ENCODE measurements around the gene MOGAT2. TPM values are rescaled to one million over a fixed set of nuclear protein-coding genes. Genes with fewer than 3 reads are reported as not detected.

MOGAT2 gene
- total and polyA plus RNA-seq, 2 of the 4 experiments (the other 2 are of a cell fraction): not detected

DNA sequence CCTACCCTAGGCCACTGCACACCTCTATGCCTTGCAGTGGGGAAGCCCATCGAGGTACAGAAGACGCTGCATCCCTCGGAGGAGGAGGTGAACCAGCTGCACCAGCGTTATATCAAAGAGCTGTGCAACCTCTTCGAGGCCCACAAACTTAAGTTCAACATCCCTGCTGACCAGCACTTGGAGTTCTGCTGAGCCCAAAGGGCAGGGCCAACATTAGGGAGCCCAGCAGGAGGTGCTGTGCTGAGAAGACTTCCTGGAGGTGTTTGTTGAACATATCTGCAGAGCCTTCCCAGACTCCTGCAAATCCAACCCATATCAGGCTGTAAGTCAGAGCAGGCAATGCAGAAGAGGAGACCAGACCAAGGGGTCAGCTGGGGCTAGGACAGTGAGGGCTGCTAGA lies 13.5 kb downstream of the MOGAT2 start:
- Histone ChIP-seq H2AK5ac (ENCODE audit: low read depth, low read length) (no peak overlapping the region), H3K56ac (ENCODE audit: extremely low read depth, insufficient read depth, low read length) (no peak overlapping the region), H3K9me1 (ENCODE audit: insufficient read depth, low read length) (no peaks in the 10 kb centered on the region), H2AK9ac (replicated peaks; ENCODE audit: low read depth, low read length, poor library complexity) (no peak overlapping the region), H3K4me3 (ENCODE audit: insufficient read depth, low read depth, low read length) (no peak overlapping the region), H2BK15ac (ENCODE audit: low read depth, low read length) (no peak overlapping the region), H3K27ac (ENCODE audit: insufficient read depth, low read length) (no peak overlapping the region), H2AFZ (replicated peaks; ENCODE audit: low read length, poor library complexity) (no peak overlapping the region), H2BK20ac (ENCODE audit: low read depth, low read length) (no peak overlapping the region), H3K18ac (ENCODE audit: low read depth, low read length) (no peak overlapping the region), H3K4me1 (ENCODE audit: control insufficient read depth, insufficient read depth, low read length) (no peaks in the 10 kb centered on the region), H3K4me2 (ENCODE audit: low read depth, low read length) (no peak overlapping the region), H2BK120ac (ENCODE audit: low read depth, low read length) (no peak overlapping the region), H3K9ac (ENCODE audit: low read depth, low read length) (no peak overlapping the region), H4K20me1 (ENCODE audit: insufficient read depth, low read length) (no peaks in the 10 kb centered on the region), H2BK5ac (ENCODE audit: low read depth, low read length, poor library complexity, severe bottlenecking) (no peak overlapping the region), H3K27me3 (ENCODE audit: control insufficient read depth, insufficient read depth, low read length) (peaks cover 63% of the 10 kb centered on the region), H3K9me3 (ENCODE audit: control insufficient read depth, insufficient read depth, low read length) (peaks cover 2% of the 10 kb centered on the region; the same call in 1 of the 2 replicates), H3K4ac (ENCODE audit: low read depth, low read length) (no peak overlapping the region), H4K8ac (ENCODE audit: low read depth in 2 of 2, low read length in 2 of 2) (no peak overlapping the region), H4K91ac (ENCODE audit: insufficient read depth, low read depth, low read length) (no peak overlapping the region), H4K5ac (ENCODE audit: low read depth, low read length) (no peak overlapping the region), H3K23ac (ENCODE audit: low read depth, low read length) (no peak overlapping the region), H3K79me1 (ENCODE audit: low read depth in 1 of 2, low read length in 2 of 2) (no peaks in the 10 kb centered on the region), H3K14ac (replicated peaks; ENCODE audit: low read depth, low read length) (no peak overlapping the region), H3K36me3 (ENCODE audit: control insufficient read depth, insufficient read depth, low read length) (no peaks in the 10 kb centered on the region)
- 72% methylated on average over 3 of the region's 5 CpGs; no CpG with 5 or more reads in 1 of the 2 experiments for WGBS, 2 experiments (ENCODE audit: extremely low coverage in 2 of 2, insufficient read length in 1 of 2)
- ATAC-seq (ENCODE audit: low read depth) (no peak), DNase-seq (no peak)
- no TSS peak for BruUV-seq (replicated peaks)
- intact Hi-C loops (cut with micrococcal nuclease) (no loop called here), in situ Hi-C loops (cut with MboI; ENCODE audit: low sequenced_read_pairs) (no loop called here), dilution Hi-C loops (cut with HindIII; ENCODE audit: low sequenced_read_pairs, unreplicated experiment) (no loop called here)
- ChIA-PET POLR2A (ENCODE audit: unreplicated experiment) (no interaction called here), CTCF (no interaction called here)
- TF ChIP-seq, protein P1, sequence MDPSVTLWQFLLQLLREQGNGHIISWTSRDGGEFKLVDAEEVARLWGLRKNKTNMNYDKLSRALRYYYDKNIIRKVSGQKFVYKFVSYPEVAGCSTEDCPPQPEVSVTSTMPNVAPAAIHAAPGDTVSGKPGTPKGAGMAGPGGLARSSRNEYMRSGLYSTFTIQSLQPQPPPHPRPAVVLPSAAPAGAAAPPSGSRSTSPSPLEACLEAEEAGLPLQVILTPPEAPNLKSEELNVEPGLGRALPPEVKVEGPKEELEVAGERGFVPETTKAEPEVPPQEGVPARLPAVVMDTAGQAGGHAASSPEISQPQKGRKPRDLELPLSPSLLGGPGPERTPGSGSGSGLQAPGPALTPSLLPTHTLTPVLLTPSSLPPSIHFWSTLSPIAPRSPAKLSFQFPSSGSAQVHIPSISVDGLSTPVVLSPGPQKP (IDR thresholded peaks at IDR 0.05; ENCODE audit: borderline replicate concordance, low read depth, low read length): no peak
- TF ChIP-seq MAFK (IDR thresholded peaks at IDR 0.05; ENCODE audit: low read depth, low read length) (no peak), RFX5 (IDR thresholded peaks at IDR 0.05; ENCODE audit: low read depth, low read length) (no peak), CTCF (conservative IDR thresholded peaks at IDR 0.05; ENCODE audit: low read depth, low read length) (no peak), NFE2L2 (IDR thresholded peaks at IDR 0.05; ENCODE audit: low read depth, low read length) (no peak), MAZ (IDR thresholded peaks at IDR 0.05; ENCODE audit: borderline replicate concordance, low read depth, low read length) (no peak), RCOR1 (IDR thresholded peaks at IDR 0.05; ENCODE audit: insufficient replicate concordance, low read length) (no peak), RAD21 (IDR thresholded peaks at IDR 0.05; ENCODE audit: low read length) (no peak), CHD1 (IDR thresholded peaks at IDR 0.05; ENCODE audit: low read depth, low read length) (no peak), MXI1 (IDR thresholded peaks at IDR 0.05; ENCODE audit: borderline replicate concordance, low read depth, low read length) (no peak), POLR2A (IDR thresholded peaks at IDR 0.05; ENCODE audit: low read depth, low read length) (no peak), CEBPB (IDR thresholded peaks at IDR 0.05; ENCODE audit: low read depth, low read length) (no peak), FOS (IDR thresholded peaks at IDR 0.05; ENCODE audit: low read depth, low read length) (no peak), SMC3 (IDR thresholded peaks at IDR 0.05; ENCODE audit: low read depth, low read length) (no peak), BHLHE40 (IDR thresholded peaks at IDR 0.05; ENCODE audit: low read depth, low read length) (no peak)
- TF ChIP-seq, protein P2, sequence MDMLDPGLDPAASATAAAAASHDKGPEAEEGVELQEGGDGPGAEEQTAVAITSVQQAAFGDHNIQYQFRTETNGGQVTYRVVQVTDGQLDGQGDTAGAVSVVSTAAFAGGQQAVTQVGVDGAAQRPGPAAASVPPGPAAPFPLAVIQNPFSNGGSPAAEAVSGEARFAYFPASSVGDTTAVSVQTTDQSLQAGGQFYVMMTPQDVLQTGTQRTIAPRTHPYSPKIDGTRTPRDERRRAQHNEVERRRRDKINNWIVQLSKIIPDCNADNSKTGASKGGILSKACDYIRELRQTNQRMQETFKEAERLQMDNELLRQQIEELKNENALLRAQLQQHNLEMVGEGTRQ (IDR thresholded peaks at IDR 0.05; ENCODE audit: low read depth, low read length): no peak
